Measurements from ENCODE around the gene GALT. TPM values are rescaled to one million over a fixed set of nuclear protein-coding genes. Genes with fewer than 3 reads are reported as not detected.
A peak's percentile ranks its signal among the peaks of the same experiment; 100 is the strongest.

GALT gene
- total and polyA plus RNA-seq, 2 of the 13 experiments (the other 11 are each of a cell fraction or from before 2014, with no cell fraction given): 40.4 to 46.3 TPM

GRCh38 chr9:34620061-34620994 is 26.1 kb upstream of the GALT start, which contains the start of gene DCTN3 (continued):
- TF ChIP-seq BCLAF1 (IDR thresholded peaks at IDR 0.05): no peak
- no peak for TF ChIP-seq ZNF781 (CRISPR knock-in tag; IDR thresholded peaks at IDR 0.05; ENCODE audit: borderline replicate concordance, not compliant biosample characterization)
- TF ChIP-seq ZNF143 (CRISPR knock-in tag; IDR thresholded peaks at IDR 0.05): peak; percentile 13; the same call in 1 of the 2 replicates
- TF ChIP-seq PLRG1 (conservative IDR thresholded peaks at IDR 0.05): no peak
- TF ChIP-seq ZNF740 (CRISPR knock-in tag; IDR thresholded peaks at IDR 0.05): no peak
- TF ChIP-seq MXI1 (IDR thresholded peaks at IDR 0.05; ENCODE audit: borderline replicate concordance, low read depth, low read length): 0 out of 3 replicates have a peak, but pooled peaks have one; percentile 43
- TF ChIP-seq HOXA3 (CRISPR knock-in tag; IDR thresholded peaks at IDR 0.05): peak; percentile 78
- 0 out of 2 replicates have a peak, but pooled peaks have one; percentile 26 for TF ChIP-seq GZF1 (CRISPR knock-in tag; IDR thresholded peaks at IDR 0.05)
- no peak for TF ChIP-seq PRPF4 (IDR thresholded peaks at IDR 0.05; ENCODE audit: low read depth, low read length, poor library complexity, severe bottlenecking)
- no peak for TF ChIP-seq TCF7 (IDR thresholded peaks at IDR 0.05; ENCODE audit: low read depth)
- peak; percentile 56; the same call in 1 of the 2 replicates for TF ChIP-seq HDAC1 (CRISPR knock-in tag; IDR thresholded peaks at IDR 0.05)
- peak; percentile 87 for TF ChIP-seq ARID4A (CRISPR knock-in tag; IDR thresholded peaks at IDR 0.05; ENCODE audit: borderline replicate concordance)
- peak; percentile 67 for TF ChIP-seq ZNF574 (CRISPR knock-in tag; IDR thresholded peaks at IDR 0.05)
- TF ChIP-seq THAP11 (CRISPR knock-in tag; IDR thresholded peaks at IDR 0.05): peak; percentile 80
- TF ChIP-seq YEATS2 (CRISPR knock-in tag; IDR thresholded peaks at IDR 0.05; ENCODE audit: borderline replicate concordance): peak; percentile 74; the same call in 1 of the 2 replicates
- TF ChIP-seq NFE2L1 (CRISPR knock-in tag; IDR thresholded peaks at IDR 0.05; ENCODE audit: borderline replicate concordance): no peak
- no peak for TF ChIP-seq TCF12 (IDR thresholded peaks at IDR 0.05)
- no peak for TF ChIP-seq TCF12 (CRISPR knock-in tag; IDR thresholded peaks at IDR 0.05)
- peak; percentile 94 for TF ChIP-seq CREM (IDR thresholded peaks at IDR 0.05)
- no peak for TF ChIP-seq CREM (CRISPR knock-in tag; IDR thresholded peaks at IDR 0.05)

All from HepG2 (cell line).